ENCODE data around the gene POMT1. TPM values are rescaled to one million over a fixed set of nuclear protein-coding genes. Genes with fewer than 3 reads are reported as not detected.

POMT1 gene
- polyA plus RNA-seq, 3 donors = 14.4 to 17.9 (median 15.5) TPM

DNA sequence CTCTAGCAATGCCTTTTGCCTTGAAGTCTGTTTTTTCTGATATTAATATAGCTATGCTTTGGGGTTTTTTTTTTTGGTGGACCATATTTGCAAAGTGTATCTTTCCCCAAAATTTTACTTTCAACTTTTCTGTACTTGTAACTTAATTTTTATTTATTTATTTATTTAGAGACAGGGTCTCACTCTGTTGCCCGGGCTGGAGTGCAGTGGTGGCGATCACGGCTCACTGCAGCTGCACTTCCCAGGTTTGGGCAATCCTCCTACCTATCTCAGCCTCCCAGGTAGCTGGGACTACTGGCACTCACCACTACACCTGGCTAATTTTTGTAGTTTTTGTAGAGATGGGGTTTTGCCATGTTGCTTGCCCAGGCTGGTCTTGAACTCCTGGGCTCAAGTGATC, 63.4 kb downstream of the POMT1 start:
- WGBS, 3 donors = 95 to 98% (median 98%) methylated on average over 3 of the region's 3 CpGs

DNA sequence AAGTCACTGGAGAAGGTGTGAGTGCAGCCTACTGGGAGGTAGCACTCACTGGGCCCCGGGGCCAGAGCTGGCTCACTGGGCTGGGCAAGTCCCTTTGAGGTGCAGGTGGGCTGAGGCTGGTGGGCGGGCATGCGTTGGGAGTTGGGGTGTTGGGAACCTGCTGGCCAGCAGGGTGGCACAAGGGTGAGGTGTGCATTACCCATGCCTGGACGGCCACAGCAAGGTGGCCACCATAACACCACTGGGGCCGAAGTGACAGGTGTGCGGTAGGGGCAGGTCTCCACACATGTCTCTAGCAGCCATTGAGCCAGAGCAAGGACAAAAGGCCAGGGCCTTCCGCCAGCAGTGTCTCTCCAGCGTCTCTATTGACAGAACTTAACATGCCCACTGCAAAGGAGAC, 65.2 kb downstream of the POMT1 start:
- 94 to 96% (median 95%) methylated on average over 8 of the region's 8 CpGs for WGBS, 3 donors
- H3K27ac ChIP-seq (ENCODE audit: low read depth, low read length) = no peak overlapping the region

More for the DNA sequence above, 63.4 kb downstream of the POMT1 start:
- no peak overlapping the region for H3K27ac ChIP-seq (ENCODE audit: low read depth, low read length)

Other genes starting within 250 kb of the POMT1 start
- 1 to 10 TPM in 2 of 3 donors, under 1 TPM in 1; 0.70 to 2.5 (median 1.7) TPM for gene FAM78A, start 226.4 kb upstream of the POMT1 start, polyA plus RNA-seq
- gene PLPP7, start 213.2 kb upstream of the POMT1 start, polyA plus RNA-seq = 1 to 10 TPM; 1.5 to 5.6 (median 5.6) TPM
- gene PRRC2B, start 108.8 kb upstream of the POMT1 start, polyA plus RNA-seq = 10 to 100 TPM; 31.8 to 66.5 (median 54.8) TPM
- 10 to 100 TPM; 25.1 to 25.4 (median 25.2) TPM for gene UCK1, start 28.3 kb downstream of the POMT1 start, polyA plus RNA-seq
- under 1 TPM; 0.28 to 0.82 (median 0.34) TPM for gene PRRT1B, start 42.6 kb downstream of the POMT1 start, polyA plus RNA-seq
- 10 to 100 TPM; 31.2 to 34.8 (median 32.8) TPM for gene RAPGEF1, start 237.2 kb downstream of the POMT1 start, polyA plus RNA-seq